SKM-1 treated with dmso at 0.1 percent for 144 hours (cell line): ENCODE data around the gene TUBGCP3.
"Not testable (repeated sequence)": the region's sequence is repeated elsewhere in the genome, so short reads cannot be mapped to it uniquely, and the experiment has no call there.

ENCODE experiments used
- DNase-seq: peaks from one replicate; lab custom pipeline; 2025; ENCODE audit not compliant: unreplicated experiment; lab: John Stamatoyannopoulos, UW

TUBGCP3 gene

GRCh38 chr13:112531263-112531794, 56.6 kb downstream of the TUBGCP3 start:
- DNase-seq = no peak

- no peak for DNase-seq
These were observed 57.1 kb downstream of the TUBGCP3 start for GRCh38 chr13:112530861-112531260.

- no peak for DNase-seq
These were observed 58.7 kb downstream of the TUBGCP3 start for GRCh38 chr13:112529216-112529615.

GRCh38 chr13:112526146-112526853, 61.7 kb downstream of the TUBGCP3 start:
- DNase-seq = no peak

- DNase-seq = no peak
These were observed 62.5 kb downstream of the TUBGCP3 start for GRCh38 chr13:112525356-112525945.

GRCh38 chr13:112522578-112522977, 65.4 kb downstream of the TUBGCP3 start:
- no peak for DNase-seq

GRCh38 chr13:112521073-112521685, 66.8 kb downstream of the TUBGCP3 start:
- no peak for DNase-seq

- no peak for DNase-seq
These were observed 68.4 kb downstream of the TUBGCP3 start for GRCh38 chr13:112519517-112520060.

- DNase-seq = no peak
These were observed 71.7 kb downstream of the TUBGCP3 start for GRCh38 chr13:112516218-112516617.

- no peak for DNase-seq
These were observed 74.2 kb downstream of the TUBGCP3 start for GRCh38 chr13:112513761-112514160.

GRCh38 chr13:112510987-112511685, 76.8 kb downstream of the TUBGCP3 start:
- no peak for DNase-seq

GRCh38 chr13:112510002-112510780, 77.8 kb downstream of the TUBGCP3 start:
- peak; percentile 25 for DNase-seq

GRCh38 chr13:112509190-112509589, 78.8 kb downstream of the TUBGCP3 start:
- DNase-seq = no peak

- DNase-seq = no peak
These were observed 81.9 kb downstream of the TUBGCP3 start for GRCh38 chr13:112506046-112506445.

- no peak for DNase-seq
These were observed 91.8 kb downstream of the TUBGCP3 start for GRCh38 chr13:112496166-112496565.

- DNase-seq = no peak
These were observed 92.5 kb downstream of the TUBGCP3 start for GRCh38 chr13:112495465-112495864.

GRCh38 chr13:112489199-112489598, 98.8 kb downstream of the TUBGCP3 start:
- no peak for DNase-seq

GRCh38 chr13:112488343-112489050, 99.5 kb downstream of the TUBGCP3 start:
- not testable (repeated sequence) for DNase-seq

GRCh38 chr13:112487127-112487517, 100.8 kb downstream of the TUBGCP3 start:
- DNase-seq = no peak
